GM12878 (cell line): Measurements from ENCODE around the gene NCAM2. TPM values are rescaled to one million over a fixed set of nuclear protein-coding genes. Genes with fewer than 3 reads are reported as not detected.

ENCODE experiments used
- ATAC-seq: fragments of 200-7000 bp; cut with Tn5 transposase; 3 replicates; pipeline ENCODE4 v1.9.1; 2020; ENCODE audit warnings: mild to moderate bottlenecking, moderate library complexity
- BruUV-seq: library from RNA; stranded (reverse); fragments of 400-500 nt; replicated peaks from 2 replicates; lab custom pipeline; 2021; lab: Mats Ljungman, UMichigan
- CTCF ChIA-PET: fragments of 300-600 bp; sonication (Branson Sonifier 250); formaldehyde crosslinking; extraction: SDS; loops from one replicate; lab custom pipeline; 2021; ENCODE audit warnings: inconsistent platforms; lab: Yijun Ruan, JAX
- POLR2A ChIA-PET: fragments of 350-600 bp; formaldehyde crosslinking; extraction: SDS; loops from one replicate; lab custom pipeline; 2021; ENCODE audit warnings: inconsistent platforms; lab: Charles Lee
- RAD21 ChIA-PET: fragments of 300-600 bp; sonication (Branson Sonifier 250); formaldehyde crosslinking; loops from one replicate; lab custom pipeline; 2023; ENCODE audit warnings: antibody characterized with exemption; ENCODE audit not compliant: unreplicated experiment; lab: Charles Lee
- SMC1A ChIA-PET: fragments of 300-600 bp; sonication (Branson Sonifier 250); formaldehyde crosslinking; loops from one replicate; lab custom pipeline; 2023; ENCODE audit not compliant: unreplicated experiment, uncharacterized antibody; lab: Charles Lee
- DNase-seq: peaks from one replicate; pipeline ENCODE4 v3.0.0-alpha.2; 2011; ENCODE audit warnings: low read depth, low spot score
- FAIRE-seq: peaks from 3 replicates; lab custom pipeline; 2011; peaks lifted over from hg19 to GRCh38; lab: Jason Lieb, UNC
- H2AFZ ChIP-seq: 2 replicates; pipeline ENCODE4 v1.6.0; 2011; ENCODE audit warnings: low read depth, low read length, control low read depth; ENCODE audit not compliant: control insufficient read depth
- H3K27ac ChIP-seq: 2 replicates; pipeline ENCODE4 v1.5.1; 2011; ENCODE audit warnings: control low read depth; ENCODE audit not compliant: control insufficient read depth, insufficient read depth
- H3K27me3 ChIP-seq, 2 experiments: replicated peaks in 1 of 2; 2 replicates each; pipeline versions ENCODE4 v1.6.0 to v1.6.1; 2011; ENCODE audit warnings: low read length in 1 of 2; ENCODE audit not compliant: control insufficient read depth in 2 of 2, insufficient read depth in 2 of 2
- H3K36me3 ChIP-seq, 2 experiments: 2 replicates each; pipeline ENCODE4 v1.5.1; 2011; ENCODE audit warnings: low read length in 1 of 2; ENCODE audit not compliant: control insufficient read depth in 2 of 2, insufficient read depth in 2 of 2
- H3K4me1 ChIP-seq: 2 replicates; pipeline ENCODE4 v1.6.1; 2011; ENCODE audit warnings: mild to moderate bottlenecking, low read length, moderate library complexity, mixed read lengths; ENCODE audit not compliant: control insufficient read depth, insufficient read depth
- H3K4me2 ChIP-seq: 2 replicates; pipeline ENCODE4 v1.6.0; 2011; ENCODE audit warnings: control low read depth; ENCODE audit not compliant: control insufficient read depth, insufficient read depth
- H3K4me3 ChIP-seq: fragments of 200-600 bp; sonication (generic); 2 replicates; pipeline ENCODE4 v1.5.1; 2016
- H3K79me2 ChIP-seq: 2 replicates; pipeline ENCODE4 v1.6.0; 2011; ENCODE audit warnings: low read length; ENCODE audit not compliant: control insufficient read depth, insufficient read depth
- H3K9ac ChIP-seq: 2 replicates; pipeline ENCODE4 v1.8.0; 2011; ENCODE audit warnings: low read length, control low read depth, mixed read lengths; ENCODE audit not compliant: control insufficient read depth, insufficient read depth
- H3K9me3 ChIP-seq: replicated peaks from 3 replicates; pipeline ENCODE4 v1.5.1; 2011; ENCODE audit warnings: mild to moderate bottlenecking, low read length; ENCODE audit not compliant: control insufficient read depth, insufficient read depth
- H4K20me1 ChIP-seq: 2 replicates; pipeline ENCODE4 v1.6.0; 2011; ENCODE audit not compliant: control insufficient read depth, insufficient read depth
- DPF2 ChIP-seq: fragments of 450-650 bp; IDR thresholded peaks from 2 replicates; pipeline ENCODE4 v1.6.1; 2017; ENCODE audit warnings: mild to moderate bottlenecking
- ESRRA ChIP-seq: IDR thresholded peaks from 2 replicates; pipeline ENCODE4 v1.6.1; 2012; ENCODE audit warnings: mild to moderate bottlenecking, low read length, improper control_type of control experiment
- FOS ChIP-seq: IDR thresholded peaks from 3 replicates; pipeline ENCODE4 v1.6.1; 2011; ENCODE audit warnings: borderline replicate concordance; ENCODE audit not compliant: insufficient read length; ENCODE audit errors: extremely low read depth
- FOXK2 ChIP-seq: fragments of 450-650 bp; IDR thresholded peaks from 2 replicates; pipeline ENCODE4 v1.6.1; 2017; ENCODE audit warnings: mild to moderate bottlenecking, moderate library complexity
- JUND ChIP-seq: IDR thresholded peaks from 2 replicates; pipeline ENCODE4 v1.6.1; 2012; ENCODE audit warnings: low read depth, mild to moderate bottlenecking, low read length, improper control_type of control experiment, moderate library complexity
- MXI1 ChIP-seq: fragments of 150-350 bp; IDR thresholded peaks from 2 replicates; pipeline ENCODE4 v1.6.1; 2011; ENCODE audit warnings: low read depth, mild to moderate bottlenecking, inconsistent platforms, low read length, improper control_type of control experiment
- NR2C2 ChIP-seq: IDR thresholded peaks from 2 replicates; pipeline ENCODE4 v1.6.1; 2011; ENCODE audit warnings: borderline replicate concordance, low read depth; ENCODE audit not compliant: control insufficient read depth, insufficient read length
- RAD51 ChIP-seq: fragments of 450-650 bp; IDR thresholded peaks from 2 replicates; pipeline ENCODE4 v1.6.1; 2016; ENCODE audit warnings: moderate library complexity, mild to moderate bottlenecking, inconsistent platforms
- RB1 ChIP-seq: fragments of 450-650 bp; formaldehyde crosslinking; IDR thresholded peaks from 2 replicates; pipeline ENCODE4 v1.6.1; 2017; ENCODE audit warnings: mild to moderate bottlenecking, borderline replicate concordance
- SREBF1 ChIP-seq: IDR thresholded peaks from 2 replicates; pipeline ENCODE4 v1.6.1; 2012; ENCODE audit warnings: mild to moderate bottlenecking, low read length
- TCF12 ChIP-seq: IDR thresholded peaks from 2 replicates; pipeline ENCODE4 v1.6.1; 2011; ENCODE audit warnings: low read depth, mild to moderate bottlenecking, low read length
- TCF3 ChIP-seq: IDR thresholded peaks from 2 replicates; pipeline ENCODE4 v1.6.1; 2012; ENCODE audit warnings: low read depth, mild to moderate bottlenecking, low read length, borderline replicate concordance; ENCODE audit not compliant: insufficient read depth
- WGBS: methylation state at CpG from one replicate; pipeline ENCODE4 v1.1.6; 2016; ENCODE audit warnings: low lambda C conversion rate; ENCODE audit not compliant: insufficient replicate concordance, insufficient coverage; ENCODE audit errors: missing lambda C conversion rate; 5-methylcytosine and 5-hydroxymethylcytosine counted together
- in situ Hi-C: fragments of 300-500 bp; cut with MboI; formaldehyde crosslinking; loops from 9 replicates; pipeline ENCODE4 v1.14.3; 2018; ENCODE audit warnings: mixed read lengths
- intact Hi-C: fragments of 100-400 bp; cut with micrococcal nuclease; formaldehyde crosslinking; loops from one replicate; pipeline ENCODE4 v1.14.2; 2022; ENCODE audit not compliant: unreplicated experiment
- polyA plus RNA-seq, 11 experiments: library from polyadenylated mRNA; depleted of rRNA in 4 of 11; unstranded in 6 of 11; stranded (reverse) in 5 of 11; fragments of >200 nt; fragmentation: Nextera tagmentation in 4 of 11; fragmentation: Illumina TruSeq in 1 of 11; extraction: Ambion mirVana in 4 of 11; extraction: Trizol in 1 of 11; gene quantifications; 1 replicate in 1 of 11; 2 replicates in 10 of 11; pipeline versions ENCODE4 v1.2.1 to v1.2.3, GENCODE V29; 2011 to 2016; ENCODE audit warnings: inconsistent platforms in 2 of 11, missing spikeins in 2 of 11, low read depth in 1 of 11
- total RNA-seq, 4 experiments: library from RNA; depleted of rRNA in 3 of 4; stranded (reverse); fragments of >200 nt in 3 of 4; fragmentation: Illumina TruSeq in 1 of 4; extraction: Trizol in 1 of 4; gene quantifications; 2 replicates each; pipeline versions ENCODE4 v1.2.1 to v1.2.3, GENCODE V29; 2013 to 2021
- TF ChIP-seq, protein P1 (sequence below): fragments of 450-650 bp; IDR thresholded peaks from 2 replicates; pipeline ENCODE4 v1.6.1; 2017; ENCODE audit warnings: antibody characterized with exemption, mild to moderate bottlenecking, moderate library complexity

Gene NCAM2
- total and polyA plus RNA-seq, 10 of the 15 experiments (the other 5 are each of a cell fraction or from before 2014, with no cell fraction given): 0.23 to 0.27 TPM; not detected in 8

DNA sequence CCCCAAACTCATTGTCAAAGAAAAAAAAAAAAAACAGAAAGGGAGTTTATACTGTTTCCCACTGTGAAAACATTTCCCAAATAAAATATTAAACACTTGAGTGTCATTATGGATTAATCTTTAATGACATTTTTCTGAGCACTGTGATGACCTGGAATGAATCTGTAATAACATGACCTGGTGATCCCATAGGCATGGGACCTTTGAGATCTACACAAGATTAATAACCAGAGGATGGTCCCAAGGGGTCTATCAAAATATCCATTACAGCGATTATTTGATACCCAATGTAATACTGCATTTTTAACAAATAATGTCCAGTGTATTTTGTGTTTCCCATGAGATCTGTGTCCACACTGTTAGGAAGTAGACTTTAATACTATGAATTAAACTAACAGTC lies 32.4 kb upstream of the NCAM2 start (continued):
- TF ChIP-seq MXI1 (no peak), SREBF1 (no peak), RB1 (no peak), TCF12 (no peak), RAD51 (no peak), FOXK2 (no peak)

DNA sequence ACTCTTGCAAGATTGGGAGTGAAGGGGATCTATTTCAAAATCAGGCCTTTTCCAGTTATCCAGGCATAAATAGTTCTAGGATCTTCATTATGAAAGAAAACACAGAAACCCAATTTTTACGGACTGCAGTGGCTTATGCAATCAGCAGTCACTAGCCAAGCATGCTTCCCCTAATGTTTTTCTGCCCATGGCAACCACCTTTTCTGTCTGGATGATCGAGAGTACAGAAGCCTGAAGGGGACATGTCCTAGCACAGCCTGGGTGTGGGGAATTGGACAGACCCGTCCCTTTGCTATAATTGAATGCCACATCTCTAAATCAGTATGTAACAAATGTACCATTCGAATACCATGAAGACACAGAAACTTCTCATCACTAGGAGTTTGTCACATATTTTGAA lies 29.8 kb upstream of the NCAM2 start:
- TF ChIP-seq, protein P1, sequence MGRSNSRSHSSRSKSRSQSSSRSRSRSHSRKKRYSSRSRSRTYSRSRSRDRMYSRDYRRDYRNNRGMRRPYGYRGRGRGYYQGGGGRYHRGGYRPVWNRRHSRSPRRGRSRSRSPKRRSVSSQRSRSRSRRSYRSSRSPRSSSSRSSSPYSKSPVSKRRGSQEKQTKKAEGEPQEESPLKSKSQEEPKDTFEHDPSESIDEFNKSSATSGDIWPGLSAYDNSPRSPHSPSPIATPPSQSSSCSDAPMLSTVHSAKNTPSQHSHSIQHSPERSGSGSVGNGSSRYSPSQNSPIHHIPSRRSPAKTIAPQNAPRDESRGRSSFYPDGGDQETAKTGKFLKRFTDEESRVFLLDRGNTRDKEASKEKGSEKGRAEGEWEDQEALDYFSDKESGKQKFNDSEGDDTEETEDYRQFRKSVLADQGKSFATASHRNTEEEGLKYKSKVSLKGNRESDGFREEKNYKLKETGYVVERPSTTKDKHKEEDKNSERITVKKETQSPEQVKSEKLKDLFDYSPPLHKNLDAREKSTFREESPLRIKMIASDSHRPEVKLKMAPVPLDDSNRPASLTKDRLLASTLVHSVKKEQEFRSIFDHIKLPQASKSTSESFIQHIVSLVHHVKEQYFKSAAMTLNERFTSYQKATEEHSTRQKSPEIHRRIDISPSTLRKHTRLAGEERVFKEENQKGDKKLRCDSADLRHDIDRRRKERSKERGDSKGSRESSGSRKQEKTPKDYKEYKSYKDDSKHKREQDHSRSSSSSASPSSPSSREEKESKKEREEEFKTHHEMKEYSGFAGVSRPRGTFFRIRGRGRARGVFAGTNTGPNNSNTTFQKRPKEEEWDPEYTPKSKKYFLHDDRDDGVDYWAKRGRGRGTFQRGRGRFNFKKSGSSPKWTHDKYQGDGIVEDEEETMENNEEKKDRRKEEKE: no peak
- no peak for TF ChIP-seq ESRRA
- no peak for TF ChIP-seq TCF3
- TF ChIP-seq JUND: no peak
- no peak for TF ChIP-seq FOS
- no peak for TF ChIP-seq DPF2
- TF ChIP-seq NR2C2: no peak
- RAD21 ChIA-PET: no interaction called here
- CTCF ChIA-PET: interaction anchor here (0.8 kb wide), 1 partner anchor 32 kb away, joined by 3 read pairs; no protein-coding TSS in a partner anchor
- POLR2A ChIA-PET: no interaction called here
- in situ Hi-C loops (no loop called here), intact Hi-C loops (no loop called here)
- H3K4me1 ChIP-seq: no peaks in the 10 kb centered on the region
- no peak overlapping the region for H3K4me2 ChIP-seq
- no peak overlapping the region for H3K27ac ChIP-seq
- WGBS: 10% methylated on average over 4 of the region's 4 CpGs
- H3K79me2 ChIP-seq: no peaks in the 10 kb centered on the region
- no TSS peak for BruUV-seq
- no peak overlapping the region for H2AFZ ChIP-seq
- FAIRE-seq: no peak
- H3K9ac ChIP-seq: no peak overlapping the region
- H3K9me3 ChIP-seq: no peaks in the 10 kb centered on the region
- ATAC-seq: no peak
- no peaks in the 10 kb centered on the region for H3K27me3 ChIP-seq
- no peaks in the 10 kb centered on the region for H3K36me3 ChIP-seq
- H3K4me3 ChIP-seq: no peak overlapping the region
- SMC1A ChIA-PET: no interaction called here
- H4K20me1 ChIP-seq: no peaks in the 10 kb centered on the region
- no peak for DNase-seq
